Uterus (tissue), 2 donors: ENCODE measurements around the gene INIP.

Source experiments
- CTCF ChIP-seq, 4 experiments: fragments of 200-600 bp in 2 of 4; fragments of 450-650 bp in 2 of 4; sonication (generic) in 2 of 4; IDR thresholded peaks; one replicate each; pipeline ENCODE4 v1.5.1; 2016 to 2019; ENCODE audit warnings: antibody characterized with exemption in 4 of 4, mild to moderate bottlenecking in 2 of 4, moderate library complexity in 1 of 4
- POLR2A ChIP-seq, 2 donors: fragments of 450-650 bp; IDR thresholded peaks; one replicate each; pipeline ENCODE4 v1.6.1; 2016; ENCODE audit warnings: antibody characterized with exemption in 2 of 2, mild to moderate bottlenecking in 1 of 2, moderate library complexity in 1 of 2

DNA sequence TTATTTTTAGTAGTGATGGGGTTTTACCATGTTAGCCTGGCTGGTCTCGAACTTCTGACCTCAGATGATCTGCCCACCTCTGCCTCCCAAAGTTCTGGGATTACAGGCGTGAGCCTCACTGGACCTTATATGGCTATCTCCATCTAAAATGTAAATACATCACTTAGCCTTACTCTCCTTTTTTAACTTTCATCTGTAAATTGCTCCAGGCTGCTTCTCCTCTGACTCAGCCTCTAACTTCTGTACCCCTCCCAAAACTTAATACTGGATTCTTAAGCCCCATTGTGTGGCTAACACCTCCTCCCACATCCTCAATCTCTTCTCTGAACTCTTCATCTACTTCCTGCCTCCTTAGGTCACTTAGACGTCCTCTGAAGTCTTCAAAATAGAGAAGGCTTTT, 36.7 kb upstream of the INIP start:
- TF ChIP-seq CTCF (IDR thresholded peaks at IDR 0.05): no peak
- no peak for TF ChIP-seq POLR2A (IDR thresholded peaks at IDR 0.05)
